ENCODE measurements around the gene SEMA3A.

SEMA3A gene

DNA sequence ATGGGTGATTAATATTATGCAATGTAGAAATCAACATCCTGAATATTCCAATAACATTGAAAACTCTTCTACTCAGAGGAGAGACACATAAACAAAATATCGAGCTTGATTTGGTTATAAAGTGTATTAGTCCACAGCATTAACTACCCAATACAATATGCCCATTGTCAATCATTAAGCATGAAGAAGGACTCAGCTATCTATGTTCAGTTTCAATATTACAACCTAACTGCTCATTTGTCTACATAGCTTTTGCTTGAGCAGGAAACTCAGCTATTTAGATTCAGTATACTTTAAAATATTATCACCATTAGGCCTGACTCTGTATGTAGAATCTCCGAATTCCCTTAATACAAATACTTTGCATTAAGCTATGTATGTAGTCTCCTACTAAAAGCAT is 262.6 kb downstream of the SEMA3A start:
- TF ChIP-seq, protein P1, sequence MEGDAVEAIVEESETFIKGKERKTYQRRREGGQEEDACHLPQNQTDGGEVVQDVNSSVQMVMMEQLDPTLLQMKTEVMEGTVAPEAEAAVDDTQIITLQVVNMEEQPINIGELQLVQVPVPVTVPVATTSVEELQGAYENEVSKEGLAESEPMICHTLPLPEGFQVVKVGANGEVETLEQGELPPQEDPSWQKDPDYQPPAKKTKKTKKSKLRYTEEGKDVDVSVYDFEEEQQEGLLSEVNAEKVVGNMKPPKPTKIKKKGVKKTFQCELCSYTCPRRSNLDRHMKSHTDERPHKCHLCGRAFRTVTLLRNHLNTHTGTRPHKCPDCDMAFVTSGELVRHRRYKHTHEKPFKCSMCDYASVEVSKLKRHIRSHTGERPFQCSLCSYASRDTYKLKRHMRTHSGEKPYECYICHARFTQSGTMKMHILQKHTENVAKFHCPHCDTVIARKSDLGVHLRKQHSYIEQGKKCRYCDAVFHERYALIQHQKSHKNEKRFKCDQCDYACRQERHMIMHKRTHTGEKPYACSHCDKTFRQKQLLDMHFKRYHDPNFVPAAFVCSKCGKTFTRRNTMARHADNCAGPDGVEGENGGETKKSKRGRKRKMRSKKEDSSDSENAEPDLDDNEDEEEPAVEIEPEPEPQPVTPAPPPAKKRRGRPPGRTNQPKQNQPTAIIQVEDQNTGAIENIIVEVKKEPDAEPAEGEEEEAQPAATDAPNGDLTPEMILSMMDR (IDR thresholded peaks at IDR 0.05; ENCODE audit: low read depth, low read length, missing control alignments): no peak
- no peak for DNase-seq (ENCODE audit: extremely low read depth, low read depth)
- H3K4me3 ChIP-seq (replicated peaks; ENCODE audit: low read depth, low read length): no peak overlapping the region

DNA sequence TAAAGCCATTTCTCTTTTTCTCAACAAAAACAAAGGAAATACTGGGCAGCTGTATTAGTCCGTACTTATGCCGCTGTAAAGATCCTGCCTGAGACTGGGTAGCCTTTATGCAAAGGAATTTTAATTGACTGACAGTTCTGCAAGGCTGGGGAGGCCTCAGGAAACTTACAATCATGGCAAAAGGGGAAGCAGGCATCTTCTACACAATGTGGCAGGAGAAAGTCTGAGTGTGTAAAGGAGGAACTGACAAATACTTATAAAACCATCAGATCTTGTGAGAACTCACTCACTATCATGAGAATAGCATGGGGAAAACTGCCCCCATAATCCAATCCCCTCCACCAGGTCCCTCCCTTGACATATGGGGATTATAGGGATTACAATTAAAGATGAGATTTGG is 264.3 kb downstream of the SEMA3A start:
- no peak overlapping the region for H3K4me3 ChIP-seq (replicated peaks; ENCODE audit: low read depth, low read length)
- DNase-seq (ENCODE audit: extremely low read depth, low read depth): no peak
- TF ChIP-seq, protein P1 (IDR thresholded peaks at IDR 0.05; ENCODE audit: low read depth, low read length, missing control alignments): no peak

DNA sequence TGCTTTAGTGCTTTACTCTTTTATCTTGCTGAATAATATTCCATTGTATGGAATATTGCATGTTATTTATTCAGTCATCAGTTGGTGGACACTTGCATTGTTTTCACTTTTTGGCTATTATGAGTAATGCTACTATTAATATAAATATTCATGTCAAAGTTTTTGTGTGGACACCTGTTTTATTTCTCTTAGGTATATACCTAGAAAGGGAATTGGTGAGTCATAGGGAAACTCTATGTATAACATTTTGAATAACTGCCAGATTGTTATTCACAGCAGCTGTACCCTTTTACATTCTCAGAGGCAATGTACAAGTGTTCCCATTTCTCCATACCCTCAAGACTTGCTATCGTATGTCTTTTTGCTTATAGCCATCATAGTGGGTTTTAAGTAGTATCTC is 268.7 kb downstream of the SEMA3A start:
- TF ChIP-seq, protein P1 (IDR thresholded peaks at IDR 0.05; ENCODE audit: low read depth, low read length, missing control alignments): no peak
- no peak for DNase-seq (ENCODE audit: extremely low read depth, low read depth)

DNA sequence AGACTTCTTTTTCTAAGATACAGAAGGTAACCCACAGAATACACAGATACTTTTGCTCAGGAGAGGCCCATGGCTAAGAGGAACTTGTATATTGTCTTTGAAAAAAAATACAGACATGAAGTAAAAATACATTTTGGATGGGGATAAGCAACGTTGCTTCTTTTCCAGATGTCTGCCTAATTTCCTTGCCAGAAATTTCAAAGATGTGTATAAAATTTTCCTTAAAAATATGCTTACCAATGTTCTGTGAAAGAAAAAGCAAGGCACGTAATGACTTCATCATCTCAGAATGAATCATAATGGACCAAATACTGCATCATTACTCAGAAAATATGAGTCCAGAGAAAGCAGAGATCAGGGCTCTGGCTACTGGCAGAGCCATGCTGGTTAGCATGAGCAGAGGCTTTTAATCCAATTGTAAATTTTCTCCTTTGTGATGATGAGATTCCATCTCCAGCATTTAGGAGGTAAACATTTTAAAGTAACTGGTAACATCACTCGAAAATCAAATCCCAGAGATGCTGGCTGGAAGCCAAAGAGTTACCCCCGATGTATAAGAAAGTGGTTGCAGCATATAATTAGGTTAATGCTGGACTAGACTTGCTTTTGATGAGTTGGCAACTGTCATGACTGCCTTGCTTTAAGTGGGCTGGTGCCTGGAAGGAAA is 272.5 kb downstream of the SEMA3A start:
- H3K4me3 ChIP-seq (replicated peaks; ENCODE audit: low read depth, low read length): no peak overlapping the region
- TF ChIP-seq, protein P1 (IDR thresholded peaks at IDR 0.05; ENCODE audit: low read depth, low read length, missing control alignments): no peak
- DNase-seq (ENCODE audit: extremely low read depth, low read depth): no peak

More for the DNA sequence above, 268.7 kb downstream of the SEMA3A start:
- H3K4me3 ChIP-seq (replicated peaks; ENCODE audit: low read depth, low read length): no peak overlapping the region

DNA sequence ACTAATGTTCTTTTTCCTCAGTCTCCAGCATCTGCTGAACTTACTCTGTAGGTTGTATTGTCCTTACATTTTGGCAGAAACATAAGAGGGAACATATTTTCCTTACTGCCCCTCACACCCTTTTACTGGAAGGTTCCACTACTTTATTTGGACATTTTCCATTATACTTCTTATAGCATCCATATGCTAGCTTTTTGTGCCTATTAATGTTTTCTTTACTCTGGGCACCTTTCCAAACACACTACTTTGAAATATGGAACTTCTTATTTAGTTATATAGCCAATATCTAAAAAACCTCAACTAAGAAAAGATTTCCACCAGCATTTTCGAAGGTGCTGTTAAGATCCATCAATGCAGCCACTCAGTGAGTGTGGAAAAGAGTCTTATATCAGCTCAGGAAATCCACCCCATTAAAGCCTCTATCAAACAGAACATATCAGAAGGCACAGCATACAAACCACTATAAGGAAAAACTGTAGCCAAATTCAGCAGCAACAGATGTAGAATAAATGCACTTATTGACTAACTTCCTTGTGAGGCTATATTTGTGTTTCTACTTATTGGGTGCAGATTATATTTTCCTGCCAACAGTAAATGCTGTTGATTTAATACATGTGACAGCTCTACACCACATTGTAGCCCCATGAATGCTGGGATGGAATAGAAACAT is 273.2 kb downstream of the SEMA3A start:
- H3K4me3 ChIP-seq (replicated peaks; ENCODE audit: low read depth, low read length): no peak overlapping the region
- DNase-seq (ENCODE audit: extremely low read depth, low read depth): no peak
- TF ChIP-seq, protein P1 (IDR thresholded peaks at IDR 0.05; ENCODE audit: low read depth, low read length, missing control alignments): no peak

DNA sequence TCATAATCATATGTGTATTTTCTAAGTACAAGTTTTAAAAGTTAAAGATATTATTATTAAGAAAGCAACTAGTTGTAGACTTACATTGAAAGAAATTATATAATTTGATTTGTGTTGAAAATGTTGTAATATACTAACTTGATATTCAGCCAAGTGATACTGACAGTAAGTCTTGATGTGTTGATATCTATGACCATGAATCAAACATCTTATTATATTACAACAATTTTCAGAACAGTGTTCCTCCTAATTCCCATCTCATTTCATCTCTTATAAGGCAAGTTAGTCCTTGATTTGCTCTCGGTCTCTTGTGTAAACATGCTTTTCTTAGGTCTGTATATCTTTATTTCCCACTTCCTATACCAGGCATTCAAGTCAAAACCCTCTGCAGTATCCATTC is 276.4 kb downstream of the SEMA3A start:
- TF ChIP-seq, protein P1 (IDR thresholded peaks at IDR 0.05; ENCODE audit: low read depth, low read length, missing control alignments): no peak
- no peak overlapping the region for H3K4me3 ChIP-seq (replicated peaks; ENCODE audit: low read depth, low read length)
- no peak for DNase-seq (ENCODE audit: extremely low read depth, low read depth)
